Caki2 (cell line): ENCODE results near the gene COG2. TPM values are rescaled to one million over a fixed set of nuclear protein-coding genes. Genes with fewer than 3 reads are reported as not detected.
"Not testable (repeated sequence)": the region's sequence is repeated elsewhere in the genome, so short reads cannot be mapped to it uniquely, and the experiment has no call there.

Experiments used
- DNase-seq: peaks from one replicate; pipeline ENCODE4 v3.0.0-alpha.2; 2015; ENCODE audit warnings: low read depth
- in situ Hi-C: cut with HindIII; loops from 2 replicates; pipeline ENCODE4 v1.10.0; 2016; ENCODE audit warnings: low sequenced_read_pairs, low pct_unique_long_range_greater_than_20kb, mixed read lengths
- total RNA-seq: library from RNA; depleted of rRNA; stranded (reverse); fragments of >200 nt; shearing (Covaris generic); gene quantifications from 2 replicates; pipeline ENCODE4 v1.2.3, GENCODE V29; 2014; ENCODE audit warnings: low replicate concordance

Gene COG2
- total RNA-seq, 1 experiment from 2014 or later: 21.7 TPM

DNA sequence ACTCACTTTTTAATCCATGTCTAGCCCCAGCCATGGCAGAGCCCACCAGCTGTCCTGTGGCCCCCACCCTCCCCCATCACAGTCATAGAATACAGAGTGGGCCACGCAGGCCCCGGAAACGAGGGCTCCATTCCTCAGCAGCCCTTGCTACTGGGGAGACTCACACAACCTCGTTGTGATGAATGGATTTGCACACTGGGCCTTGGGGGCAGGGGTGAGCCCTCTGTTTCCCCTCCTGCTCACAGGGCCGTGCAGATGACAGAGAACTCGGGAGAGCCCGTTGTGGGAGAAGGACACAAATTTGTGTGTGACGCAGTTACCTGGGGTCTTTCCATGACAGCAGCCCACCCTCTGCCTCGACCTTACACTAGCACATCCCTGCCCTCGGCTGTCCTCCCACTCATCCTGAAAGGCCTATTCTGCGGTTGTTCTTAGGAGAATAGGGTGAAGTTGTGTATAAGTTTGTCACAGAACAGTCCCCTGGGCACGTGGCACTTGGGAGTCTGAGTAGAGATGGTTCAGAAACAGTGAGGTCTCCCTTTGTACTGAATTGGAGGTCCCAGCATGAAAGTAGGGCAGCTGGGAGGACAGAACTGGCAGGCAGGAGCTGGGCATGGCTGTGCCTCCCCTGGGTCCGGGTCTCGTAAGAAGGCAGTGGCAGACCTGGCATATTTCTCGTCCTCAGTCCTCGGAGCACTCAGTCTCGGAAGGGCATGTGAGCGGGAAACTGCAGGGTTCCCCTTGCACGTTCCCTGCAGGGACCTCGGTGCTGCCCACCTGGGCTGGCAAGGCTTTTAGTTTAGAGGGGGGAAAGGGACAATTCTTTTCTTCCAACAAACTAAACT lies 64.8 kb downstream of the COG2 start:
- in situ Hi-C loops: no loop called here

GRCh38 chr1:230707732-230708630 lies 65.7 kb downstream of the COG2 start:
- DNase-seq: no peak
- in situ Hi-C loops: no loop called here

More for the DNA sequence above, 64.8 kb downstream of the COG2 start:
- DNase-seq: no peak

DNA sequence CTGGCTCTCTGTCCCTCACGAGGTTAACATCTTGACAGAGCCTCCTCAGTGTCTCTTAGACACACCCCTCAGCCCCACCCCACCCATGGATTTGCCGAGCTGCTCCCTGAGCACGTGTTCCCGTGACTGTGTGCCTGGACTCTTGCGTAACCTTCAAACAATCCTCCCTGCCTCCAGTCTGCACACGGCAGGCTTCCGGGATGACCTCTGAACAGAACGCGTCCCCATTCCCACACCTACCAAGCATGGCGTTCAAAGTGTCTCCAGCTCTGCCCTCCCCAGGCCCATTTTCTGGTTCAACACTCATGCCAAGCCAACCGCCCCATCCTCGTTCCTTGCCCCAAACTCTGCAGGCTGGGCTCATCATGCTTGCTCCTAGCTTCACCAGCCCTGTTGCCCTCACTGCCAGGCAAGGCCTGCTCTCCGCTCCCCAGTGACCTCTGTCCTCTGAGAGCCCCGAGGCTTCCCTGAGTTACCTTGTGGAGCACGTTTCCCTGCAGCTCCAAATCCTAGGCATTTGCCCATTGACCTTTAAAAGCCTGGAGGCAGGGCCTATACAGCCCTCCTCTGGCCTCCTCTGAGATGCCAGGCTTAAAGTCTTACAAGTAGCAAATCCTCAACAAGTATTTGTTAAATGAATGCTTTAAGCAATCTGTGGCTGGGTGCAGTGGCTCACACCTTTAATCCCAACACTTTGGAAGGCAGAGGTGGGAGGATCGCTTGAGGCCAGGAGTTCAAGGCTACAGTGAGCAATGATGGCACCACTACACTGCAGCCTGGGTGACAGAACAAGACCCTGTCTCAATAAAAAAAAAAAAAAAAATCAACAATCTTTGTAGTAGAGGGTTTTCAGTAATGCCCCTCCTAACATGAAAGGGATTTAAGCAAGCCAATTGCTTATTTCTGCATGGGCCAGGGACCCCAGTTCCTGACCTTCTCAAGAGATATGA lies 66.6 kb downstream of the COG2 start:
- DNase-seq: no peak
- in situ Hi-C loops: no loop called here

GRCh38 chr1:230709619-230710542 lies 67.6 kb downstream of the COG2 start:
- DNase-seq: no peak
- in situ Hi-C loops: no loop called here

GRCh38 chr1:230710543-230710904 lies 68.2 kb downstream of the COG2 start:
- no peak for DNase-seq
- in situ Hi-C loops: no loop called here

DNA sequence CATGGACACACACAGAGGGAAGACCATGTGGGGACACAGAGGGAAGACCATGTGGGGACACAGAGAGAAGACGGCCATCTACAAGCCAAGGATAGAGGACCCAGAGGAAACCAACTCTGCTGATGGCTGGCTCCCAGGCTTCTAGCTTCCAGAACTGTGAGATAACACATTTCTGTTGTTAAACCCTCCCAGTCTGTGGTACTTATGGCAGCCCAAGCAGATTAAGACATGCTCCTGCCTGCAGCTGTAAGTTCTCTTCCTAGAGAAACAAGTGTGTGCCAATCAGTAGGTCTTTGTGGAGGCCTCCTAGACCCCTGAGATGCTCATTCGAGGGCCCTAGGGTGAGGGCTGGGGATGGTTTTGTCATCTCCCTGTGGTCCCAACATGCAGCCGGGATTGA lies 69.0 kb downstream of the COG2 start:
- in situ Hi-C loops: no loop called here
- no peak for DNase-seq

GRCh38 chr1:230712470-230712942 lies 70.2 kb downstream of the COG2 start:
- no peak for DNase-seq
- in situ Hi-C loops: no loop called here

- in situ Hi-C loops: no loop called here
- no peak for DNase-seq
Observed at GRCh38 chr1:230713138-230713537, 70.9 kb downstream of the COG2 start.

DNA sequence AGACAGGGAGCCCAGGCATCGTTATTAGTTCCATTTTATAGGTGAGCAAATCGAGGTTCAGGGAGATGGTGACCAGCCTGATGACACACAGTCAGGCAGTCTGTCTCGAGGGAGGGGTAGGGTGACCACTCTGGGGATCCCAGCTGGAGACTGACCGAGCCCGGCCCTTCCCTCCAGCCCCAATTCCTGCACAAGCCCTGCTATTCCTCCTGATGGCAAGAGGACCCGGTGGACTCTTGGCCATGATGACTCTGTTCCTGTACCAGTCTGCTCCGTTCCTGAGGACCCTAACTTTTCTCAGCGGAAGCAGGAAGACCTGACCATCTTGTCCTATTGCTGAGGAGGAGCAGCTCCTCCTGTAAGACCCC lies 71.2 kb downstream of the COG2 start:
- in situ Hi-C loops: no loop called here
- DNase-seq: no peak

- no peak for DNase-seq
- in situ Hi-C loops: no loop called here
Observed at GRCh38 chr1:230713915-230714764, 71.9 kb downstream of the COG2 start, which contains the start of gene AGT. AGT (minus strand) TSS chr1:230714122; CDS start chr1:230710823, 3,299 bp downstream.

GRCh38 chr1:230715510-230715909 lies 73.2 kb downstream of the COG2 start:
- in situ Hi-C loops: no loop called here

DNA sequence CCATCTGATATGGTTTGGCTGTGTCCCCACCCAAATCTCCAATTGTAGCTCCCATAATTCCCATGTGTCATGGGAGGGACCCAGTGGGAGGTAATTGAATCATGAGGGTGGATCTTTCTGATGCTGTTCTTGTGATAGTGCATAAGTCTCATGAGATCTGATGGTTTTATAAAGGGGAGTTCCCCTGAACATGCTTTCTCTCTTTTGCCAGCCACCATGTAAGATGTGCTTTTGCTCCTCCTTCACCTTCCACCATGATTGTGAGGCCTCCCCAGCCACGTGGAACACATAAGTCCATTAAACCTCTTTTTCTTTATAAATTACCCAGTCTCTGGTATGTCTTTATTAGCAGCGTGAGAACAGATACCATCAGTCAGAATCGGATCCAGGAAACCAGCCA lies 74.2 kb downstream of the COG2 start:
- in situ Hi-C loops: not testable (repeated sequence)

More at GRCh38 chr1:230715510-230715909, 73.2 kb downstream of the COG2 start:
- no peak for DNase-seq

GRCh38 chr1:230717251-230717650 lies 75.0 kb downstream of the COG2 start:
- in situ Hi-C loops: no loop called here
- no peak for DNase-seq

More for the DNA sequence above, 74.2 kb downstream of the COG2 start:
- DNase-seq: not testable (repeated sequence)

DNA sequence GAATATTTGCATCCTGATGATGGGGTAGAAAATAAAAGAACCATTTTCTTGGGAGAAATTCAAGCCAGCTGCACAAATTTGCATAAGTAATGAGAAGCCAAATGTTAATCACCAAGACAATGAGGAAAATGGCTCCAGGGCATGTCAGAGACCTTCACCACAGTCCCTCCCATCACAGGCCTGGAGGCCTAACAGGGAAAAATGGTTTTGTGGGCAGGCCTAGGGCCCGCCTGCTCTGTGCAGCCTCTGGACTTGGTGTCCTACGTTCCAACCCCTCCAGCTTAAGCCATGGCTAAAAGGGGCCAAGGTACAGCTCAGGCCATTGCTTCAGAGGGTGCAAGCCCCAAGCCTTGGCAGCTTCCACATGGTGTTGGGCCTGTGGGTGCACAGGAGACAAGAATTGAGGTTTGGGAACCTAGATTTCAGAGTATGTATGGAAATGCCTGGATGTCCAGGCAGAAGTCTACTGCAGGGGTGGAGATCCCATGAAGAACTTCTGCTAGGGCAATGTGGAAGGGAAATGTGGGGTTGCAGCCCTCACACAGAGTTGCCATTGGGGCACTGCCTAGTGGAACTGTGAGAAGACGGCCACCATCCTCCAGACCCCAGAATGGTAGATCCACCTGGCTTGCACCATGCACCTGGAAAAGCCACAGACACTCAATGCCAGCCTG lies 79.7 kb downstream of the COG2 start:
- in situ Hi-C loops, DNase-seq: not testable (repeated sequence)

GRCh38 chr1:230725256-230726012 lies 83.2 kb downstream of the COG2 start:
- in situ Hi-C loops: no loop called here
- DNase-seq: no peak
